Adrenal gland (tissue), 12 donors: Measurements from ENCODE around the gene EXTL1. TPM values are rescaled to one million over a fixed set of nuclear protein-coding genes. Genes with fewer than 3 reads are reported as not detected.

Experiments used
- DNase-seq, 7 donors: peaks; one replicate each; pipeline ENCODE4 v3.0.0-alpha.2; 2019 to 2020
- H3K27ac ChIP-seq, 5 donors: fragments of 200-600 bp; sonication (generic) in 4 of 5; 1 replicate in 3 of 5; 2 replicates in 2 of 5; pipeline versions ENCODE4 v1.5.1 to v1.8.0; 2016 to 2020; ENCODE audit warnings: mild to moderate bottlenecking in 1 of 5
- H3K27me3 ChIP-seq: fragments of 200-600 bp; 2 replicates; pipeline ENCODE4 v1.8.0; 2021
- H3K36me3 ChIP-seq, 2 donors: fragments of 200-600 bp; replicated peaks in 1 of 2; 1 replicate in 1 of 2; 2 replicates in 1 of 2; pipeline versions ENCODE4 v1.5.1 to v1.8.0; 2018 to 2022
- H3K4me1 ChIP-seq, 2 donors: fragments of 200-600 bp; replicated peaks in 1 of 2; 1 replicate in 1 of 2; 2 replicates in 1 of 2; pipeline versions ENCODE4 v1.5.1 to v1.8.0; 2018 to 2021
- H3K4me3 ChIP-seq, 4 donors: fragments of 200-600 bp; sonication (generic) in 3 of 4; one replicate each; pipeline ENCODE4 v1.5.1; 2016 to 2018
- H3K9me3 ChIP-seq, 3 donors: fragments of 200-600 bp; sonication (generic) in 1 of 3; replicated peaks in 1 of 3; 1 replicate in 2 of 3; 2 replicates in 1 of 3; pipeline versions ENCODE4 v1.5.1 to v1.8.0; 2016 to 2021
- POLR2A ChIP-seq, 2 donors: fragments of 450-650 bp; IDR thresholded peaks; one replicate each; pipeline ENCODE4 v1.6.1; 2017; ENCODE audit warnings: antibody characterized with exemption in 2 of 2, mild to moderate bottlenecking in 2 of 2, moderate library complexity in 1 of 2
- WGBS, 4 donors: extraction: QIAGEN DNeasy Blood & Tissue Kit in 2 of 4; methylation state at CpG; one replicate each; pipeline versions ENCODE4 v1.1.5 to v1.1.7; 2013 to 2017; 5-methylcytosine and 5-hydroxymethylcytosine counted together
- intact Hi-C, 2 donors: fragments of 100-400 bp; cut with DNase I; formaldehyde crosslinking; loops; one replicate each; pipeline versions ENCODE4 v1.14.1 to v1.15.0; 2022 to 2023
- polyA plus RNA-seq, 3 donors: library from polyadenylated mRNA; stranded (reverse); fragments of 200-250 nt in 2 of 3; fragments of 350-450 nt in 1 of 3; fragmentation: Illumina TruSeq in 1 of 3; extraction: RNeasy Lipid Tissue Mini Kit (QIAGEN cat#74804) in 1 of 3; gene quantifications; one replicate each; pipeline ENCODE4 v1.2.3, GENCODE V29; 2013 to 2014
- total RNA-seq, 9 donors: library from RNA; depleted of rRNA in 4 of 9; stranded (reverse); fragments of >200 nt in 4 of 9; fragments of 120-200 nt in 1 of 9; fragmentation: NEBNext Ultra II Directional in 1 of 9; extraction: Animal tissue kit (Norgen Biotek cat#: 25700) in 1 of 9; gene quantifications; one replicate each; pipeline versions ENCODE4 v1.1.0 to v1.2.4, GENCODE V29; 2013 to 2023
- TF ChIP-seq, protein P1 (sequence below), 6 experiments: fragments of 450-650 bp in 4 of 6; fragments of 200-600 bp in 2 of 6; sonication (generic) in 1 of 6; IDR thresholded peaks; 1 replicate in 5 of 6; 2 replicates in 1 of 6; pipeline versions ENCODE4 v1.5.1 to v1.8.0; 2016 to 2021; ENCODE audit warnings: antibody characterized with exemption in 6 of 6, mild to moderate bottlenecking in 2 of 6, moderate library complexity in 1 of 6
- donor health status: healthy with polysubstance abuse.
- donor health status: Bipolar disorder and iron deficiency.
- donor health status: DM: yes; HTN: yes; CAD: no.
- donor health status: DM: no; HTN: no; CAD: no.
- donor health status: DM: no; HTN: no; CAD: no.
- donor health status: DM: yes; HTN: yes; CAD: no.

Gene EXTL1
- total and polyA plus RNA-seq, 12 donors, result 0.31 to 6.5 (median 1.9) TPM

- H3K27ac ChIP-seq, result no peak overlapping the region
- intact Hi-C loops, result no loop called here
Observed at GRCh38 chr1:26078286-26079177, 57.0 kb downstream of the EXTL1 start.

DNA sequence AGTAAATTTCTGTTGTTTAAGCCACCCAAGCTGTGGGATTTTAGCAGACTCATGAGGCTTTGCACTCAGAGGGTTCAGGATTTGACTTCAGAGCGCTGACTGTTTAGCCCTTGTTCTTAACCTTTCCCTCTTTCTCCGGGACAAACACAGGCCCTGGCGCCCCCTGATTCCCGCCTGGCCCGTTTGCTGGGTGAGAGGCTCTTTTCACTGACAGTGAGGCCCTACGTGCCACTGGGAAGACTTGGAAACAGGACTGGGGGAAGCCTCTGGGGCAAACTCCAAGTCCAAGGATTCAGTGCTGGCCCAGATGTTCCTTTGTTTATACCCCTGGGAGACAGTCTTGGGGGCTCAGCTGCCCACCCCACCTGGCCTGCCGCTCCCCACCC lies 57.6 kb downstream of the EXTL1 start:
- intact Hi-C loops, result no loop called here
- TF ChIP-seq POLR2A (IDR thresholded peaks at IDR 0.05), result no peak
- TF ChIP-seq, protein P1, sequence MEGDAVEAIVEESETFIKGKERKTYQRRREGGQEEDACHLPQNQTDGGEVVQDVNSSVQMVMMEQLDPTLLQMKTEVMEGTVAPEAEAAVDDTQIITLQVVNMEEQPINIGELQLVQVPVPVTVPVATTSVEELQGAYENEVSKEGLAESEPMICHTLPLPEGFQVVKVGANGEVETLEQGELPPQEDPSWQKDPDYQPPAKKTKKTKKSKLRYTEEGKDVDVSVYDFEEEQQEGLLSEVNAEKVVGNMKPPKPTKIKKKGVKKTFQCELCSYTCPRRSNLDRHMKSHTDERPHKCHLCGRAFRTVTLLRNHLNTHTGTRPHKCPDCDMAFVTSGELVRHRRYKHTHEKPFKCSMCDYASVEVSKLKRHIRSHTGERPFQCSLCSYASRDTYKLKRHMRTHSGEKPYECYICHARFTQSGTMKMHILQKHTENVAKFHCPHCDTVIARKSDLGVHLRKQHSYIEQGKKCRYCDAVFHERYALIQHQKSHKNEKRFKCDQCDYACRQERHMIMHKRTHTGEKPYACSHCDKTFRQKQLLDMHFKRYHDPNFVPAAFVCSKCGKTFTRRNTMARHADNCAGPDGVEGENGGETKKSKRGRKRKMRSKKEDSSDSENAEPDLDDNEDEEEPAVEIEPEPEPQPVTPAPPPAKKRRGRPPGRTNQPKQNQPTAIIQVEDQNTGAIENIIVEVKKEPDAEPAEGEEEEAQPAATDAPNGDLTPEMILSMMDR (IDR thresholded peaks at IDR 0.05), result no peak
- no peaks in the 10 kb centered on the region for H3K4me1 ChIP-seq
- H3K36me3 ChIP-seq, result no peaks in the 10 kb centered on the region
- no peak overlapping the region for H3K4me3 ChIP-seq
- peaks cover 14% of the 10 kb centered on the region for H3K27me3 ChIP-seq
- H3K9me3 ChIP-seq, result no peaks in the 10 kb centered on the region
- 72 to 89% (median 75%) methylated on average over 7 of the region's 7 CpGs for WGBS, 4 donors
- DNase-seq, result no peak
- H3K27ac ChIP-seq, result no peak overlapping the region

More at GRCh38 chr1:26078286-26079177, 57.0 kb downstream of the EXTL1 start:
- Histone ChIP-seq H3K4me3 (no peak overlapping the region), H3K4me1 (no peaks in the 10 kb centered on the region), H3K36me3 (no peaks in the 10 kb centered on the region), H3K27me3 (peaks cover 16% of the 10 kb centered on the region), H3K9me3 (no peaks in the 10 kb centered on the region)
- TF ChIP-seq, protein P1 (IDR thresholded peaks at IDR 0.05), result no peak
- no peak for TF ChIP-seq POLR2A (IDR thresholded peaks at IDR 0.05)
- DNase-seq, result no peak
- WGBS, 4 donors, result 70 to 77% (median 75%) methylated on average over 8 of the region's 8 CpGs

DNA sequence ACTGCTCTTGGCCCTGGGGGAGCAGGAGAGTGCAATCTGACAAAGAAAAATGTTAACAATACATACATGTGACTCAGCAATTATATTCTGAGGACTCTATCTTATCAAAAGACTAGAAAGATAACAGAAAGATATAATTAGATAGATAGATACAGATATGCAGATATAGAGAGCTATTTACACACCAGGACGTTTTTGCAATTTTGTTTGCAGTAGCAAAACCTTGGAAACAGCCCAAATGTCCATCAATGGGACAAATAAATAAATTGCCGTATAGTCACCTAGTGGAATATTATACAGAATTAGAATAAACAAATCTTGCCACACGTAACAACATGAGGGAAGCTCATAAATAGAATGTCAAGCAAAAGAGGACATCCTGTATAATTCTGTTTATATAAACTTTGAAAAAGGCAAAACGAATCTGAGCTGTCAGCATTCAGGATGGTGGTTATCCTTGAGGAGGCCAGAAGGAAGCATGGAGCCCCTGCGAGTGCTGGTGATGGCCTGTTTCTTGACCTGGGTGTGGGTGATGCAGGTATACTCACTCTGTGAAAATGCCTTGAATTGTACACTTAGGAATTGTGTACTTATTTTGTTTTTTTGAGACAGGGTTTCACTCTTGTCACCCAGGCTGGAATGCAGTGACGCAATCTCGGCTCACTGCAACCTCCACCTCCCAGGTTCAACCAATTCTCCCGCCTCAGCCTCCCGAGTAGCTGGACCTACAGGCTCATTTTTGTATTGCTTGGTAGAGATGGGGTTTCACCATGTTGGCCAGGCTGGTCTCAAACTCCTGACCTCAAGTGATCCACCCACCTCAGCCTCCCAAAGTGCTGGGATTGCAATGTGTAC lies 58.6 kb downstream of the EXTL1 start:
- no peak for TF ChIP-seq POLR2A (IDR thresholded peaks at IDR 0.05)
- TF ChIP-seq, protein P1 (IDR thresholded peaks at IDR 0.05), result no peak
- WGBS, 4 donors, result 54 to 65% (median 59%) methylated on average over 9 of the region's 9 CpGs
- intact Hi-C loops, result no loop called here
- peaks cover 14% of the 10 kb centered on the region for H3K27me3 ChIP-seq
- no peak overlapping the region for H3K4me3 ChIP-seq
- H3K4me1 ChIP-seq, result no peaks in the 10 kb centered on the region
- no peaks in the 10 kb centered on the region for H3K36me3 ChIP-seq
- no peaks in the 10 kb centered on the region for H3K9me3 ChIP-seq
- DNase-seq, result peak in 1 of 7 donors; percentile 10
- no peak overlapping the region for H3K27ac ChIP-seq
